ENCODE measurements around the gene SAMD11.

GRCh38 chr1:984476-984814, 60.7 kb downstream of the SAMD11 start:
- TF ChIP-seq CTCF (IDR thresholded peaks at IDR 0.05) (peak in 2 of 5 experiments; percentile 20 to 23), POLR2A (IDR thresholded peaks at IDR 0.05) (no peak), POLR2AphosphoS5 (IDR thresholded peaks at IDR 0.05) (no peak), EP300 (IDR thresholded peaks at IDR 0.05; ENCODE audit: low read depth) (no peak)

Measured in transverse colon (tissue), 4 donors.